ENCODE results near the gene MAP2K3. TPM values are rescaled to one million over a fixed set of nuclear protein-coding genes. Genes with fewer than 3 reads are reported as not detected.
"Not testable (repeated sequence)": the region's sequence is repeated elsewhere in the genome, so short reads cannot be mapped to it uniquely, and the experiment has no call there.

MAP2K3 gene
- total and polyA plus RNA-seq, 10 of the 15 experiments (the other 5 are each of a cell fraction or from before 2014, with no cell fraction given): 0.71 to 39.4 (median 18.6) TPM

GRCh38 chr17:21343061-21343949 is 58.8 kb downstream of the MAP2K3 start:
- H3K79me2 ChIP-seq (ENCODE audit: control insufficient read depth, insufficient read depth, low read length); DNase-seq (ENCODE audit: low read depth, low spot score); CTCF ChIA-PET; H3K27me3 ChIP-seq (replicated peaks in 1 of 2; ENCODE audit: control insufficient read depth in 2 of 2, insufficient read depth in 2 of 2, low read length in 1 of 2); in situ Hi-C loops (cut with MboI); intact Hi-C loops (cut with micrococcal nuclease; ENCODE audit: unreplicated experiment); POLR2A ChIA-PET; SMC1A ChIA-PET (ENCODE audit: uncharacterized antibody, unreplicated experiment); H3K4me1 ChIP-seq (ENCODE audit: control insufficient read depth, insufficient read depth, low read length); H3K4me2 ChIP-seq (ENCODE audit: control insufficient read depth, insufficient read depth); H4K20me1 ChIP-seq (ENCODE audit: control insufficient read depth, insufficient read depth); H3K4me3 ChIP-seq; BruUV-seq (replicated peaks); H3K36me3 ChIP-seq (ENCODE audit: control insufficient read depth in 2 of 2, insufficient read depth in 2 of 2, low read length in 1 of 2); H3K9me3 ChIP-seq (replicated peaks; ENCODE audit: control insufficient read depth, insufficient read depth, low read length); FAIRE-seq; H2AFZ ChIP-seq (ENCODE audit: control insufficient read depth, low read depth, low read length); RAD21 ChIA-PET (ENCODE audit: unreplicated experiment); H3K27ac ChIP-seq (ENCODE audit: control insufficient read depth, insufficient read depth); H3K9ac ChIP-seq (ENCODE audit: control insufficient read depth, insufficient read depth, low read length): not testable (repeated sequence)
- peak; percentile 9; the same call in 2 of the 3 replicates for ATAC-seq
- 12% methylated on average over 10 of the region's 11 CpGs for WGBS (ENCODE audit: insufficient coverage, insufficient replicate concordance, low lambda C conversion rate, missing lambda C conversion rate)

- RAD21 ChIA-PET (ENCODE audit: unreplicated experiment); H3K4me1 ChIP-seq (ENCODE audit: control insufficient read depth, insufficient read depth, low read length); H3K36me3 ChIP-seq (ENCODE audit: control insufficient read depth in 2 of 2, insufficient read depth in 2 of 2, low read length in 1 of 2); DNase-seq (ENCODE audit: low read depth, low spot score); ATAC-seq; H3K79me2 ChIP-seq (ENCODE audit: control insufficient read depth, insufficient read depth, low read length); POLR2A ChIA-PET; H2AFZ ChIP-seq (ENCODE audit: control insufficient read depth, low read depth, low read length); H3K4me2 ChIP-seq (ENCODE audit: control insufficient read depth, insufficient read depth); H3K9me3 ChIP-seq (replicated peaks; ENCODE audit: control insufficient read depth, insufficient read depth, low read length); BruUV-seq (replicated peaks); FAIRE-seq; SMC1A ChIA-PET (ENCODE audit: uncharacterized antibody, unreplicated experiment); H3K9ac ChIP-seq (ENCODE audit: control insufficient read depth, insufficient read depth, low read length); H3K27ac ChIP-seq (ENCODE audit: control insufficient read depth, insufficient read depth); H3K27me3 ChIP-seq (replicated peaks in 1 of 2; ENCODE audit: control insufficient read depth in 2 of 2, insufficient read depth in 2 of 2, low read length in 1 of 2); in situ Hi-C loops (cut with MboI); H3K4me3 ChIP-seq; intact Hi-C loops (cut with micrococcal nuclease; ENCODE audit: unreplicated experiment); H4K20me1 ChIP-seq (ENCODE audit: control insufficient read depth, insufficient read depth): not testable (repeated sequence)
- whole genome bisulfite sequencing (ENCODE audit: insufficient coverage, insufficient replicate concordance, low lambda C conversion rate, missing lambda C conversion rate): 37% methylated on average over 4 of the region's 4 CpGs
- CTCF ChIA-PET: interaction anchor here (0.7 kb wide), 1 partner anchor 28 kb away, joined by 3 read pairs; no protein-coding TSS in a partner anchor
Observed at GRCh38 chr17:21344801-21345200, 60.3 kb downstream of the MAP2K3 start.
